Endothelial cell of umbilical vein (primary cell): ENCODE results near the gene ITIH5. TPM values are rescaled to one million over a fixed set of nuclear protein-coding genes. Genes with fewer than 3 reads are reported as not detected.

Source experiments
- BruUV-seq: library from RNA; stranded (reverse); fragments of 400-500 nt; replicated peaks from 2 replicates; lab custom pipeline; 2021; lab: Mats Ljungman, UMichigan
- CTCF ChIA-PET: fragments of 300-600, 350-600 bp; sonication (Branson Sonifier 250); formaldehyde crosslinking; loops from one replicate; lab custom pipeline; 2021; ENCODE audit warnings: antibody characterized with exemption, inconsistent platforms; lab: Charles Lee
- POLR2A ChIA-PET: fragments of 300-600, 350-600 bp; sonication (Branson Sonifier 250); formaldehyde crosslinking; loops from one replicate; lab custom pipeline; 2021; ENCODE audit warnings: antibody characterized with exemption, inconsistent platforms; lab: Charles Lee
- DNase-seq: peaks from one replicate; pipeline ENCODE4 v3.0.0-alpha.2; 2011; ENCODE audit warnings: low read depth, low spot score
- FAIRE-seq: peaks from 2 replicates; lab custom pipeline; 2011; peaks lifted over from hg19 to GRCh38; lab: Jason Lieb, UNC
- H2AFZ ChIP-seq: 2 replicates; pipeline ENCODE4 v1.6.0; 2012; ENCODE audit warnings: low read depth, low read length, control low read depth, inconsistent platforms
- H3K27ac ChIP-seq: 2 replicates; pipeline ENCODE4 v1.5.1; 2011; ENCODE audit warnings: low read depth, mild to moderate bottlenecking, control low read depth, low read length, moderate library complexity; ENCODE audit not compliant: insufficient read depth
- H3K27me3 ChIP-seq, 2 experiments: 2 replicates each; pipeline versions ENCODE4 v1.6.0 to v1.6.1; 2011; ENCODE audit warnings: low read length in 2 of 2, mixed read lengths in 1 of 2; ENCODE audit not compliant: control insufficient read depth in 2 of 2, insufficient read depth in 2 of 2
- H3K36me3 ChIP-seq, 2 experiments: 2 replicates in 1 of 2; 3 replicates in 1 of 2; pipeline ENCODE4 v1.5.1; 2011; ENCODE audit warnings: low read length in 2 of 2, mild to moderate bottlenecking in 1 of 2, moderate library complexity in 1 of 2; ENCODE audit not compliant: control insufficient read depth in 2 of 2, insufficient read depth in 2 of 2; ENCODE audit errors: extremely low read depth in 1 of 2
- H3K4me1 ChIP-seq: 3 replicates; pipeline ENCODE4 v1.5.1; 2011; ENCODE audit warnings: mild to moderate bottlenecking, low read length; ENCODE audit not compliant: control insufficient read depth, insufficient read depth; ENCODE audit errors: extremely low read depth
- H3K4me2 ChIP-seq: 2 replicates; pipeline ENCODE4 v1.6.1; 2011; ENCODE audit warnings: low read length, control low read depth, mixed read lengths; ENCODE audit not compliant: insufficient read depth
- H3K4me3 ChIP-seq, 3 experiments: fragments of 200-600 bp in 1 of 3; sonication (generic), shearing (Covaris generic) in 1 of 3; replicated peaks in 1 of 3; 2 replicates each; pipeline ENCODE4 v1.5.1; 2011 to 2016; ENCODE audit warnings: control low read depth in 3 of 3, low read length in 3 of 3, mild to moderate bottlenecking in 2 of 3, inconsistent platforms in 1 of 3, low read depth in 1 of 3, moderate library complexity in 1 of 3; ENCODE audit not compliant: insufficient read depth in 1 of 3
- H3K79me2 ChIP-seq: 2 replicates; pipeline ENCODE4 v1.6.0; 2012; ENCODE audit warnings: low read length, inconsistent platforms; ENCODE audit not compliant: control insufficient read depth, insufficient read depth
- H3K9ac ChIP-seq: replicated peaks from 2 replicates; pipeline ENCODE3; 2011; ENCODE audit warnings: low read length, control low read depth; ENCODE audit not compliant: insufficient read depth; ENCODE audit errors: extremely low read depth
- H3K9me1 ChIP-seq: replicated peaks from 3 replicates; pipeline ENCODE4 v1.6.0; 2011; ENCODE audit warnings: mild to moderate bottlenecking, low read length; ENCODE audit not compliant: control insufficient read depth, insufficient read depth; ENCODE audit errors: extremely low read depth
- H3K9me3 ChIP-seq: replicated peaks from 2 replicates; pipeline ENCODE4 v1.5.1; 2012; ENCODE audit warnings: low read length, inconsistent platforms; ENCODE audit not compliant: control insufficient read depth, insufficient read depth
- H4K20me1 ChIP-seq: replicated peaks from 2 replicates; pipeline ENCODE3; 2011; ENCODE audit warnings: mild to moderate bottlenecking, low read length; ENCODE audit not compliant: control insufficient read depth, insufficient read depth; ENCODE audit errors: extremely low read depth
- EZH2 ChIP-seq: IDR thresholded peaks from 2 replicates; pipeline ENCODE4 v1.6.1; 2012; ENCODE audit warnings: borderline replicate concordance, low read depth, mild to moderate bottlenecking, moderate library complexity, low read length, inconsistent platforms; ENCODE audit not compliant: severe bottlenecking
- FOS ChIP-seq: IDR thresholded peaks from 2 replicates; pipeline ENCODE4 v1.6.1; 2011; ENCODE audit warnings: mild to moderate bottlenecking, low read length, moderate library complexity, borderline replicate concordance; ENCODE audit not compliant: insufficient read depth
- GATA2 ChIP-seq: IDR thresholded peaks from 2 replicates; pipeline ENCODE4 v1.7.0; 2011; ENCODE audit warnings: low read depth, mild to moderate bottlenecking, moderate library complexity, mixed read lengths, low read length; ENCODE audit not compliant: insufficient read length, insufficient read depth
- JUN ChIP-seq: IDR thresholded peaks from 2 replicates; pipeline ENCODE4 v1.6.1; 2011; ENCODE audit warnings: borderline replicate concordance, low read depth; ENCODE audit not compliant: insufficient read length, insufficient read depth
- MAX ChIP-seq: IDR thresholded peaks from 2 replicates; pipeline ENCODE4 v1.6.1; 2011; ENCODE audit not compliant: insufficient read depth, insufficient read length
- MYC ChIP-seq: IDR thresholded peaks from one replicate; pipeline ENCODE4 v1.6.1; 2011; ENCODE audit warnings: mild to moderate bottlenecking, low read depth, low read length
- POLR2AphosphoS5 ChIP-seq: IDR thresholded peaks from 2 replicates; pipeline ENCODE4 v1.6.1; 2012; ENCODE audit warnings: low read depth, mild to moderate bottlenecking, control low read depth, low read length, moderate library complexity; ENCODE audit not compliant: insufficient read depth
- dilution Hi-C: fragments of 300-500 bp; cut with MboI; formaldehyde crosslinking; loops from one replicate; pipeline ENCODE4 v1.15.0; 2019; ENCODE audit warnings: low sequenced_read_pairs; ENCODE audit not compliant: extremely low pct_ligation_motif_present
- intact Hi-C: fragments of 100-400 bp; cut with micrococcal nuclease; formaldehyde crosslinking; loops from one replicate; pipeline ENCODE4 v1.10.0; 2022
- polyA plus RNA-seq, 4 experiments: library from polyadenylated mRNA; depleted of rRNA in 3 of 4; stranded (reverse) in 3 of 4; unstranded in 1 of 4; fragments of >200 nt; gene quantifications; 2 replicates each; pipeline versions ENCODE4 v1.2.1 to v1.2.3, GENCODE V29; 2011 to 2012; ENCODE audit warnings: missing spikeins in 1 of 4
- total RNA-seq: library from RNA; stranded (reverse); gene quantifications from 2 replicates; pipeline ENCODE4 v1.2.3, GENCODE V29; 2021
- TF ChIP-seq, protein P1 (sequence below), 2 donors: IDR thresholded peaks; 1 replicate in 1 of 2; 2 replicates in 1 of 2; pipeline ENCODE4 v1.5.1; 2011; ENCODE audit warnings: low read length in 2 of 2, mild to moderate bottlenecking in 2 of 2, moderate library complexity in 2 of 2, control low read depth in 1 of 2, inconsistent platforms in 1 of 2, low read depth in 1 of 2; ENCODE audit not compliant: insufficient read depth in 1 of 2; ENCODE audit errors: extremely low read depth in 1 of 2

Gene ITIH5
- total and polyA plus RNA-seq, 2 donors (not counting 3 experiments of a cell fraction or from before 2014, with no cell fraction given), result not detected

- TF ChIP-seq EZH2, result no peak
- TF ChIP-seq POLR2AphosphoS5, result no peak
- no peaks in the 10 kb centered on the region for H3K27me3 ChIP-seq
- FAIRE-seq, result no peak
- ChIA-PET POLR2A (no interaction called here), CTCF (no interaction called here)
- no peak for DNase-seq
- no peaks in the 10 kb centered on the region for H3K9me1 ChIP-seq
- H3K4me2 ChIP-seq, result no peak overlapping the region
- H3K27ac ChIP-seq, result no peak overlapping the region
- H3K79me2 ChIP-seq, result no peaks in the 10 kb centered on the region
- BruUV-seq, result no TSS peak
- intact Hi-C loops, result no loop called here
- no peaks in the 10 kb centered on the region for H3K4me1 ChIP-seq
- no peak overlapping the region for H3K4me3 ChIP-seq
- dilution Hi-C loops, result no loop called here
- H2AFZ ChIP-seq, result no peak overlapping the region
- H3K9ac ChIP-seq, result no peak overlapping the region
- no peaks in the 10 kb centered on the region for H4K20me1 ChIP-seq
- H3K9me3 ChIP-seq, result no peaks in the 10 kb centered on the region
- H3K36me3 ChIP-seq, result no peaks in the 10 kb centered on the region
These were observed 14.8 kb downstream of the ITIH5 start for GRCh38 chr10:7651853-7652470.

GRCh38 chr10:7649673-7650300 lies 17.0 kb downstream of the ITIH5 start:
- dilution Hi-C loops (no loop called here), intact Hi-C loops (no loop called here)
- H3K27ac ChIP-seq, result no peak overlapping the region
- H2AFZ ChIP-seq, result no peak overlapping the region
- no peaks in the 10 kb centered on the region for H3K9me3 ChIP-seq
- POLR2A ChIA-PET, result no interaction called here
- no TSS peak for BruUV-seq
- H3K36me3 ChIP-seq, result no peaks in the 10 kb centered on the region
- no peaks in the 10 kb centered on the region for H4K20me1 ChIP-seq
- no peak overlapping the region for H3K4me2 ChIP-seq
- DNase-seq, result no peak
- CTCF ChIA-PET, result no interaction called here
- no peak for FAIRE-seq
- TF ChIP-seq MYC, result no peak
- no peak for TF ChIP-seq JUN
- no peak for TF ChIP-seq FOS
- no peak for TF ChIP-seq POLR2AphosphoS5
- TF ChIP-seq, protein P1, sequence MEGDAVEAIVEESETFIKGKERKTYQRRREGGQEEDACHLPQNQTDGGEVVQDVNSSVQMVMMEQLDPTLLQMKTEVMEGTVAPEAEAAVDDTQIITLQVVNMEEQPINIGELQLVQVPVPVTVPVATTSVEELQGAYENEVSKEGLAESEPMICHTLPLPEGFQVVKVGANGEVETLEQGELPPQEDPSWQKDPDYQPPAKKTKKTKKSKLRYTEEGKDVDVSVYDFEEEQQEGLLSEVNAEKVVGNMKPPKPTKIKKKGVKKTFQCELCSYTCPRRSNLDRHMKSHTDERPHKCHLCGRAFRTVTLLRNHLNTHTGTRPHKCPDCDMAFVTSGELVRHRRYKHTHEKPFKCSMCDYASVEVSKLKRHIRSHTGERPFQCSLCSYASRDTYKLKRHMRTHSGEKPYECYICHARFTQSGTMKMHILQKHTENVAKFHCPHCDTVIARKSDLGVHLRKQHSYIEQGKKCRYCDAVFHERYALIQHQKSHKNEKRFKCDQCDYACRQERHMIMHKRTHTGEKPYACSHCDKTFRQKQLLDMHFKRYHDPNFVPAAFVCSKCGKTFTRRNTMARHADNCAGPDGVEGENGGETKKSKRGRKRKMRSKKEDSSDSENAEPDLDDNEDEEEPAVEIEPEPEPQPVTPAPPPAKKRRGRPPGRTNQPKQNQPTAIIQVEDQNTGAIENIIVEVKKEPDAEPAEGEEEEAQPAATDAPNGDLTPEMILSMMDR (IDR thresholded peaks at IDR 0.05; ENCODE audit: extremely low read depth in 1 of 2, insufficient read depth in 1 of 2, low read depth in 1 of 2, low read length in 2 of 2), result no peak
- no peak for TF ChIP-seq MAX
- TF ChIP-seq GATA2, result no peak
- no peak for TF ChIP-seq EZH2
- H3K4me3 ChIP-seq, result no peak overlapping the region
- no peaks in the 10 kb centered on the region for H3K79me2 ChIP-seq
- no peaks in the 10 kb centered on the region for H3K4me1 ChIP-seq
- H3K9ac ChIP-seq, result no peak overlapping the region
- H3K9me1 ChIP-seq, result no peaks in the 10 kb centered on the region
- no peaks in the 10 kb centered on the region for H3K27me3 ChIP-seq
